OCI-M1 (cell line): Measurements from ENCODE around the gene TMEM132D.

ENCODE experiments used
- DNase-seq: peaks from one replicate; lab custom pipeline; 2025; lab: John Stamatoyannopoulos, UW

TMEM132D gene

GRCh38 chr12:129179941-129180553, 723.8 kb downstream of the TMEM132D start:
- no peak for DNase-seq

DNA sequence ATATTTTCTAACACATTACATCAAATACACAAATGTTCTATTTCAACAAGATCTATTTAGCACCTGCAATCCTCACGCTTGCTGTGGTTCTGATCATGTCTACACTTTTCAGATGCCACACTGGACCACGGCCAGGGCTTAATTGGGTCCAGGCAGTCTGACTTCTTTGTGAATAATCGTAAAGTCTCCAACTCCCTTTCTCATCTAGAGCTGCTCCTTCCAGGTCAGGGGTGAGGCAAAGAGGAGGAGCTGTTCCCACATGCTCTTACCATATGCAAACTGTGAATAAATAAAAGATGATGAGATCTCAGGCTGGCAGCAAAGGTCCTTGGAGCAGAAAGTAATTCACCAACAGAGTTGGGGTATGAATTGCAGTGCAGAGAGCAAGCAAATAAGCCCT, 733.9 kb downstream of the TMEM132D start:
- no peak for DNase-seq

DNA sequence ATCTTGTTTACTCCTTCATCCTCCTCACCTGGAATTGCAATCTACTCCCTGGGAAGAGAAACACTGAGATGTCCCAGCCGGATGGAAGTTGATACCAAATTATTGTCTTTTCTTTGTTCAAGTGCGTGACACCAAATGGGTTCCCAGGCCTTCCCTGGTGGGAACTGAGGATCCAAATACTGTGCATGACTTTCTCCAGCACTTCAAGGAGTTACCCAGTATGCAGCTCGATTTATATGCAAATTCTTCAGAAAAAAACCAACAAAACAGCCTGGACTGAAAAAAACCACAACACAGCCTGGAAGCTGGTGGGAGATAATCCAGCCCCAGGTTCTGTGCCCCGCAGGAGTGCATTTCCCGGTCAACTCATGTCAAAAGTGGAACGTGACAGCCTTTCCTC, 740.0 kb downstream of the TMEM132D start:
- DNase-seq: no peak

GRCh38 chr12:129163461-129163860, 740.4 kb downstream of the TMEM132D start:
- no peak for DNase-seq

DNA sequence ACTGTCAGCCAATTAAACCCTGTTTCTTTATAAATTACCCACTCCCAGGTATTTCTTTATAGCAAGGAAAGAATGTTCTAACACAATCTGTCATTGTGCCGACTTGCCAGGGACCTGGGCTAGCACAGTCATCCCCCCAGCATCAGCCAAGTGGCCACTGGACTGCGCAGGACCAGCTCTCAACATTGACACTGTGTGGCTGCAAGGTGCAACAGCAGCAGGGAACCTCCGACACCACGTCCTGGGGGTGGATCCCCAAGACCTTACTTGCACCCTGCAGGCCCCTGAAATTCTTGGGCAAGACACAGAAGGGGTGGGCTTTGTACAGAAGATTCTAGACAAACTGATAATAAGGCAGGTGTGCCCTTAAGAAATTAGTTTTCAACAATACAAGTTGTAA, 741.0 kb downstream of the TMEM132D start:
- no peak for DNase-seq

- DNase-seq: no peak
Measured at GRCh38 chr12:129161511-129161910, 742.3 kb downstream of the TMEM132D start.

- DNase-seq: no peak
Measured at GRCh38 chr12:129160282-129160681, 743.5 kb downstream of the TMEM132D start.

DNA sequence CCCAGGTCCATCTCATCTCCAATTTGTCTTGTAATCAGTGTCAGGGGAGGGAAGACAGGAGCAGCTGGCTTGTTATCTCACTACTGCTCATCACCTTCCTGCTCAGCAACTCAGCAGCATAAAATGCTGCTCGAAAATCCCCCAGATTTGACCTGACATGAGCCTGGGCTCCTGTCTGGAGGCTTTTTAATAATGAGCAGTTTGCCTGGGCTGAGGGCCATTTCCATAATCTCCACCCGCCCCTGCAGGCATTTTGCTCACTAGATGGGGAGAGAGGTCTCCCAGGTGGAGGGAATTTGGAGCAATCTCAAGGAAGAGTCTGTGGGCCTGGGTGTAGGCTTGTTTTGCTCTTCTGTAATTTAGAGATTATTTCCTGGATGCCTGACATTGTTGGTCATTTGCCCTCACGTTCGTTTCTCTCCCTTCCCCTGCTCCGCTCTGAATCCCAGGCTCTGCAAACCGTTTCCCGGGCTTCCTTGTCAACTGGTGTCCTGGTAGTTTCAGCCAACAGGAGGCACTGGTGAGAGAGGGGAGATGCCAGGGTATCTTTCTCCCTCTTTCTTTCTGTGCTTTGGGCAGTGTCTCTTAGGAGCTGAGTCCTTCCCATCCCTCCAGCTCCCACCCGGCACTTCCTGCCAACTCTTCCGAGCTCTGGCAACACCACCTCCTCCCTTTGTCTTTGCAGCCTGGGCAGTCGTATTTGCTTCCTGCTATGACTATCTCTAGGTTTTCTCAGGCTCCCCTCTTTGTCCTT, 751.3 kb downstream of the TMEM132D start:
- DNase-seq: no peak

GRCh38 chr12:129150721-129151120, 753.1 kb downstream of the TMEM132D start:
- no peak for DNase-seq

DNA sequence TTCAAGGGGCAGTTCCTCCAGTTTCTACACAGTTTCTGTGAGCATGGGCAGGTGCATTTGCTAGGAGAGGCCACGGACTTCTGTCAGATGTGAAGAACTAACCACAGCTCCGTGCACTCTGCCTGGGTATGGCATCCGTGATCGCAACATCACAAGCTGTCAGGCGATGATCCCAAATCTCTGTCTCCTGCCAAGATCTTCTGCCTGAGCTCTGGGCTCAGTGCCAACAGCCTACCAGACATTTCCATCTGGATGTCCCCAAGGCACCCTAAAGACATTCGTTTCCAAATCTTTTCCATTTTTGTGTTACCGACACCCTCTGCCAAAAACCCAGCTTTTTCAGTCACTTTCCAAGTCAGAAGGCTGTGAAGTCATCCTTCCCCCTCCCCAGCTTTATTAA, 758.4 kb downstream of the TMEM132D start:
- DNase-seq: no peak

GRCh38 chr12:129138776-129139175, 765.0 kb downstream of the TMEM132D start:
- no peak for DNase-seq

DNA sequence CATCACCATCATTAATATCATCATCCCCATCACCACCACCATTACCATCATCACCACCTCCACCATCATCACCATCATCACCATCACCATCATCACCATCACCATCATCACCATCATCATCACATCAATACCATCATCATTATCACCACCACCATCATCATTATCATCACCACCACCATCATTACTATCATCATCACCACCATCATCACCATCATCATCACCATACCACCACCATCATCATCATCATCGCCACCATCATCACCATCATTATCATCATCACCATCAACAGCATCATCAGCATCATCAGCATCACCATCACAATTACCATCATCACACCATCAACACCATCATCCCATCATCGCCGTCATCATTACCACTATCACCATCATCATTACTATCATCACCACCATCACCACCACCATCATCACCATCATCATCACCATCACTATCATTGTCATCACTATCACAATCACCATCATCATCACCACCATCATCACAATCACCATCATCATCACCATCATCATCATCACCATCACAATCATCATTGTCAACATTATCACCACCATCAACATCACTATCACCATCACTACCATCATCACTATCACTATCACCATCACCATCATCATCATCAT, 767.0 kb downstream of the TMEM132D start:
- no peak for DNase-seq

DNA sequence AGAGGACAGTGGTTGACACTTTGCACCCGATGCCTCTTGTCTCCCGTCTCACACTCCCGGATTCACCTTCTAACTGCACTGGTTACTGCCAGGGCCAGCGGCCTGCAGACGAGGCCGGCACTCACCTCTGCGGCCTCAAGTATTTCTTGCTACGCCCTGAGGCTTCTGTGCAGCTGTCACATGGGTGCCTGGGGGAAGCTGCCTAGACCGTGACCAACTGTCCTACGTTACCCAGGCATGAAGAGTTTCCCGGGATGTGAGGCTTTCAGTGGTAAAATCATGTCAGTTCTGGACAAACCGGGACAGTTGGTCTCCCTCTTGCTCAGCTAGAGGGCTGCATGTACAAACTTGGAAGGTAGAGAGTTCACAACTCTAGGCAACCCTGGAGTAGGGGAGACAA, 776.1 kb downstream of the TMEM132D start:
- no peak for DNase-seq

DNA sequence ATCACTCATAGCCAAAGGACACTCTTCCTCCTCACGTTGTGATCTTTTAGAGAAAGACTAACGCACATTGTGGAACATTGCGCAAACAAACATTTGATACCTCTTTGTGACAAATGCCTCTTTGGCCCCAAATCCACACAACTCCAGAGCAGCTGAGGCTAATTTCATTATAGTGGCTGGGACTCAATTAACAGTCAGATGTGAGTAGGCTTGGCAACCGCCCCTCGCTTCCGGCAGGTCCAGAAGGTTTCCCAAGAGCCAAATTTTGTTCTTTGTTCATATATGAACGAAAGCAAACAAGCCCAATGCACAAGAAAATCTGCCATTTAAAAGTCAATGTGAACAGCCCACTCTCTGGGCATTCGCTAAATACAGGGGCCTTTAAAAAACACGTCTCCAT, 776.6 kb downstream of the TMEM132D start:
- no peak for DNase-seq

GRCh38 chr12:129119537-129119936, 784.3 kb downstream of the TMEM132D start:
- DNase-seq: peak; percentile 2

DNA sequence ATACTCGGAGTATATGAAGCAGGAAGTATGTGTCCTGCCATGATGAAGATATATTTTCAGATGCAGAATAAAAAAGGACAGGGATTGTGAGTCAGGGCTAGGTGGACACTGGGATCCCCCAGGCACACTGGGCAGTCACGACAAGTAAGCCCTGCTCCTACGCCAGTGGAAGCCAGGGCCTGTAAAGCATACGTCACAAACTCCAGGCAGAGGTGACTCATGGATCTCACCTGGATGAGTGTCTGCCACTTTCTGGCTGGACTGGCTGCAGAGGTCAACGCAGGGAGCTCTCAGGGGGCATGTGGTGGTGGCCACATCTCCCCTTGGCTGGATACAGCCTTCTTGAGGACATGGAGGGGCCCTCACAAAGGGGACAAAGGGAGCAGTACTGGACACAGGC, 788.3 kb downstream of the TMEM132D start:
- no peak for DNase-seq

DNA sequence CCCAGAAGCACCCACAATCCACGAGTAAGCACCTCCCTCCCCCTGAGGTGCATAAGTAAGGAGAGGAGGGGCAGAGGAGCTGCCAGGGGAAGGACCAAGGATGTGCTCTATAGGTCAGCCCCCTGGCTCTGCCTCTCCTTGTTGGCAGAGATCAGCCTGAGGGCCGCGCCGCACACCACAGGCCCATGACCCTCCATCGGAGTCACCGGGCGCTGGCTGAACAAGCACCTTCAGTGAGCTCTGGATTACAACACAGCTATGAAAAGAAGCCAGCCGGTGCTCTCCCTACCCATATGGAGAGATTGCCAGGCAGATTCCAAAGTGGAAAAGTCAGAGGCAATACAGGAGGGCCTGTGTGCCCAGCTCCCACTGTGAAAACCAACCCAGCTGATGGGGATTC, 793.2 kb downstream of the TMEM132D start:
- DNase-seq: no peak

GRCh38 chr12:129109174-129110001, 794.4 kb downstream of the TMEM132D start:
- DNase-seq: peak; percentile 31

- DNase-seq: no peak
Measured at GRCh38 chr12:129106772-129107171, 797.1 kb downstream of the TMEM132D start.

DNA sequence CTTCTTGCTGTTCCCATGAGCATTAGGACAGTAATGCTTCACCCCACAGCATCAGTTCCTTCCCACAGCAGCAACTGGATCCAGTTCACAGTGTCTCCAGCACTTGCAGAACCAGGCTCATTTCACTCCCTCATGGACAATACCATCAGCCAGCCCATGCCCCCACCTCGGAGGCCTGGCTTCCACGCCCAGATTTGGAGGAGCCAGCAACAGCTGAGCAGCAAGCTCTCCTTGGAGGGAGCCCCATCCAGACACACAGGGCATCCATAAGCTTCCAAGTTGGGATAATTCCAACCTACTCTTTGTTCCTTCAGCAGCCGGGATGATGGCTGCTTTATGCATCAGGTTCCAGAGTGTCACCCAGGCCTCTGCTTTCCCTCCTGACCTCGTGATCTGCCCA, 800.6 kb downstream of the TMEM132D start:
- no peak for DNase-seq

DNA sequence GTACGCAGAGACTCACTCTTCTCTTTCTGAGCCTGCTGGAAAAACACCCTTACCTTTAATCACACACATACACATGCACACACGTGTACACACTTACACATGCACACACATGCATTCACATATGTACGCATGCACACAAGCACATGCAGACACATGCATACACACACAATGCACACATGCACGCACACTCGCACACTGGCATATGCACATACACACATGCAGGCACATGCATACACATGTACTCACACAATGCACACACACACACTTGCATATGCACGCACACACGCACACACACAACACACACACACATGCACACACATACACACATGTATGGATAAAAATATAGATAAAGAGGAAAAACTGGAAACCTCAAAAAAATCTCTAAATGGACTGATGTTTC, 801.6 kb downstream of the TMEM132D start:
- DNase-seq: no peak

GRCh38 chr12:129101816-129102215, 802.0 kb downstream of the TMEM132D start:
- no peak for DNase-seq

GRCh38 chr12:129101404-129101803, 802.4 kb downstream of the TMEM132D start:
- no peak for DNase-seq
